Right lung (tissue), 5 donors: ENCODE measurements around the gene TFCP2L1. TPM values are rescaled to one million over a fixed set of nuclear protein-coding genes. Genes with fewer than 3 reads are reported as not detected.
"Not testable (repeated sequence)": the region's sequence is repeated elsewhere in the genome, so short reads cannot be mapped to it uniquely, and the experiment has no call there.

Experiments
- DNase-seq, 2 donors: peaks; one replicate each; pipeline ENCODE4 v3.0.0-alpha.2; 2013
- polyA plus RNA-seq, 5 donors: library from polyadenylated mRNA; unstranded; fragments of 120-200 nt; gene quantifications; one replicate each; pipeline versions ENCODE4 v1.2.1 to v1.2.3, GENCODE V29; 2013; ENCODE audit warnings: inconsistent platforms in 1 of 5, low replicate concordance in 1 of 5; ENCODE audit not compliant: insufficient read length in 5 of 5, insufficient read depth in 1 of 5

The TFCP2L1 gene
- polyA plus RNA-seq, 5 donors = 1.9 to 5.5 (median 4.4) TPM

DNA sequence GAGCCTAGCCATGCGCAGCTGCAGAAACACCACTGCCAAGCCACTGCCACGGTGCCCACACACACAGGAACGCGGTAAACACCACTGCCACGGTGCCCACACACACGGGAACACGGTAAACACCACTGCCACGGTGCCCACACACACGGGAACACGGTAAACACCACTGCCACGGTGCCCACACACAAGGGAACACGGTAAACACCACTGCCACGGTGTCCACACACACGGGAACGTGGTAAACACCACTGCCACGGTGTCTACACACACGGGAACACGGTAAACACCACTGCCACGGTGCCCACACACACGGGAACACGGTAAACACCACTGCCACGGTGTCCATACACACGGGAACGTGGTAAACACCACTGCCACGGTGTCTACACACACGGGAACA is 59.3 kb downstream of the TFCP2L1 start:
- not testable (repeated sequence) for DNase-seq

DNA sequence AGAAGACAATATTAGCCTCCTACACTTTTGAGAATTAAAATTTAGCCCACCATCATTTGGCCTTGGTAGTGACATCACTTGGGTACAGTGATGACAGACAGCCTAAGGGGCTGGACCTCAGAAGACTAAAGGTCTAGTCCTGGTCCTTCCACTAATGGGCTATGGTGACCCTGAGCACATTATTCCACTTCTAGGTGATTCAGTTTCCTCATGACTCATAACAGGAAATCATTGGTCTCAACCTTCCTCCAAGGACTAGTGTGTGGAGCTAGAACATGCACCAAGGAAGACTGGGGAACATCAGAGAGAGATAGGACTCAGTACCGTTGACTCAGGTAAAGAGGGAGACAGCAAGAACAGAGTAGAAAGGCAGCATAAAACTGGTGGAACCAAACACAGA is 64.0 kb downstream of the TFCP2L1 start:
- no peak for DNase-seq

DNA sequence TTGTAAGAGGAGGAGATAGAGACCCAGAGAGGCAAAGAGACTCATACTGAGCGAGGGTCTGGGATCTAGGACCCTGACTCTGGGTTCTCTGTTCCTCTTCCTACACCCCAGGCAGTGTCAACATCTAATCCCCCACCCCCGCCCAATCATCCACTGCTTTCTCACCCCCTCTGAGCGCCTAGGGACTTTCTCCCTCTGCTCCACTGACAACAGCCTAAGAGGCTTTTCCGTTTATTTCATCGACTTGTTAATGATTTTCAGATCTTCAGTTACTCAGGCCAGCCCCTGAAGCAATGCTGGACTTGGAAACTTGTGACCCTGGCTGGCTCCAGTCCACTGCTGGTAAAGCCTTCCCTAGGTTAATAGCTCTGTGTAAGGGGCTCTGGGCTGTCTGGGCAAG is 65.1 kb downstream of the TFCP2L1 start:
- no peak for DNase-seq

DNA sequence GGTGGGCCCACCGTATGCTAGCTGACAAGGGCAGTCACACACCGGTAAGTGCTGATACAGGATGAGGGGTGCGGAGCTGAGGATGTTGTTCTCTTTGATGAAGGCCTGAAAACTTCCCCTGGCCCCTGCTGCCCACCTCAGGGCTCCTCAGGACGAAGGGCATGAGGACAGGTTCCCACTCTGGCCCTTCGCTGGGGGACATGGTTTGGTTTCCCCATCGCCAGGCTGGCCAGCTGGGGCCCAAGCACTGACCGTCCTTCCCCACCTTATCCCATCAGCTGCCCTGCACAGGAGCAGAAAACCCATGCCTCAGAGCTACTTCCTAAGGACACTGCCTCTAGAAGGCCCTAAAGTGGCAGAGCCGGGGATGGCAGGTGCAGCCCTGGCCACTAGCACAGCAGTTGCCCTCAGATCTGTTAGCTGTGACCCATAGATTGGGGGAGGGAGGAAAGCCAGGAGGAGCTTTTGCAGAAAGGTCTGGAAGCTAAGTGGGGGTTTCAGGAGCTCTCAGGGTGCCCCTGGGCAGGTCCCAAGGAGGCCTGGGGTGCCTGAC is 66.5 kb downstream of the TFCP2L1 start:
- no peak for DNase-seq

DNA sequence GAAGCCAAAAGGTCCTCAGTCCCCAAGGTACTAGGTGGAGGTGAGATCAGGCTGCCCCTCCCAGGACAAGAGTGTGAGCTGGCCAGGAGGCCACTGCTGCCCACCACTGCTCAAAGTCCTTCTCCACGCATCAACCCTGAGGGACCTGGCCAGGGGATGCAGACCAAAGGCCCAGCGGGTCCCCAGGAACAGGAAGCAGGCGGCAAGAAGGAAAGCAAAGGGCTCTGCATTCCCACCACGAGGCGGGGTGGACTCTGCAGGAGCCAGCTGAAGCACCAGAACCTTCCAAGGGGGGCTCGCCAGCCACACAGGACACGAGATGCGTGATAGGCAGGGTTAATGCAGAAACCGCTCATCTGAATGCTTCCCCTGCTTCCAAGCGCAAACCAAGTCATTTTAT is 67.4 kb downstream of the TFCP2L1 start:
- no peak for DNase-seq

DNA sequence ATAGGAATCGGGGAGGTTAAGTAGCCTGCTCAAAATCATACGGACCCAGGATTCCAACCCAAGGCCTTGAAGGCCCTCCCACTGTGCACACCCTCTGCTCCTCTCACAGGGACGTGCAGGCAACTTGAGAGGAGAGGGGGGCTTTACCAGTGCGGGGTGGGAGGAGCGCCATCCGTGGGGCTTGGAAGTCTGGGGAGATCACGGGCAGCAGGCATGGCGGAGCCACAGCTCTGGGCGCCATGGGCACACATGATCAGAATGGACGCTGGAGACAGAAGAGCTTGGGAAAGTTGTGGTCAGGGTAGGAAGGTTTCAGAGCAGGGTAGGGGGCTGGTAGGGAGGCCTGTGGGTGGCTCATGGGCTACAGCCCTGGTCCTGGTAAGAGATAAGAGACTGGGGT is 70.7 kb downstream of the TFCP2L1 start:
- no peak for DNase-seq

DNA sequence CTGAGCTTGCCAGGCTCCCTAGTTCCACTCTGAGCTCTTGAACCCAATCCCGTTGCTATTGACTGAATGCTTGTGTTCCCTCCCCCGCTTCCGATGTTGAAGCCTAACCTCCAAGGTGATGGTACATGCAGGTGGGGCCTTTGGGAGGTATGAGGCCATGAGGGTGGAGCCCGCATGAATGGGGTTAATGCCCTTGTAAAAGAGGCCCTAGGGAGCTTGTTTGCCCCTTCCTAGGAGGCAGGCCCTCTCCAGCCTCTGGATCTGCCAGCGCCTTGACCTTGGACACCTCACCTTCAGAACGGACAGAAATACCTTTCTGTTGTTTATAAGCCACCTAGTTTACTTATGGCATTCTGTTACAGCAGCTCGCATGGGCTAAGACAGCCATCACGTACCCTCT is 71.6 kb downstream of the TFCP2L1 start:
- no peak for DNase-seq

DNA sequence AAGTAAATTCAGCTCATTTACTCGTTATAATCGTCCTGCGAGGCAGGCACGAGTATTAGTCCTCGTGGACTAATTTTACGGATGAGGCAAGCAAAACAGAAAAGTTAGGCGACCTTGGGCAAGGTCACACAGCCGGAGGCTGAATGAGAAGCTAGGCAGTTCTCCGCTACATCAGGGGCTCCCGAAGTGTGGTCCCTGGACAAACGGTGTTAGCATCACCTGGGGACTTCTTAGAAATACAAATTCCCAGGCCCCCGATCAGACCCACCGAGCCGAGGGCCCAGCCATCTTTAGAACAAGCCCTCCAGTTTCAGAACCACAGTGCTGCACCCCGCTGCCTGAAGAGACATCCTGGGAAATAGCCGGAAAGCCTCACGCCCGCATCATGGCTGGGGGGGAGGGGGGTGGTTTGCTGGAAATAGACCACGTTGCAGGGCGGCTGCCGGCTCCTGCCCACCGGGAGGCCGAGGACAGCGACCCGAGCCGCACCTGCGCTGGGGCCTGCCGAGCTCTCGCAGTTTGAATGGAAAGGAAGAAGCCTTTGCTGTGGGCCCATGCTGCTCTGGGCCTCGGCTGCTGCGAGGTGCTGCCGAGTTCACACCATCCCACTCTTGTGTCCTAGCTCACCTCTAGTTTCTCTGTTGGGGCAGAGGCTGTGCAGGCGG is 72.2 kb downstream of the TFCP2L1 start:
- DNase-seq = no peak

DNA sequence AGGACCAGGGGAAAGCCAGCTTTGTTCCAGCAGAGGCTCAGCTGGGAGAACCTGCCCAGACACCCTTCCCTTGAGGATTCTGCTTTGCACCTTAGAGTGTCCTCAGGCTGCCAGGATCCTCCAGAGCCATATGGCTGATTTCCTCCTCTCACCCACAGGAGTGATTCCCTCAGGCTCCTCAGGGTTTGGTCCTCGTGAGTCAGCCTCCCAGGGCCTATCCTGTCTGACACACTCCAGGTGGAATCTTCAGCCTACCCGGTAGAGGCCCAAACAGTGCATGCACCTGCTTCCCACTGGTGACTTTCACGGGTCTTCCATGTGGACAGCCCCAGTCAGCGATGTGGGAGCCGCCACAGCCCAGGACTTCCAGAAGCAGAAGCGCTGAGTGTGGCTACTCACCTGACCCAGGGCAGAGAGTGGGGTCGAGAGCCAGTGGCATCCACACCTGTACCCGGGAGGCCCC is 73.3 kb downstream of the TFCP2L1 start:
- no peak for DNase-seq

DNA sequence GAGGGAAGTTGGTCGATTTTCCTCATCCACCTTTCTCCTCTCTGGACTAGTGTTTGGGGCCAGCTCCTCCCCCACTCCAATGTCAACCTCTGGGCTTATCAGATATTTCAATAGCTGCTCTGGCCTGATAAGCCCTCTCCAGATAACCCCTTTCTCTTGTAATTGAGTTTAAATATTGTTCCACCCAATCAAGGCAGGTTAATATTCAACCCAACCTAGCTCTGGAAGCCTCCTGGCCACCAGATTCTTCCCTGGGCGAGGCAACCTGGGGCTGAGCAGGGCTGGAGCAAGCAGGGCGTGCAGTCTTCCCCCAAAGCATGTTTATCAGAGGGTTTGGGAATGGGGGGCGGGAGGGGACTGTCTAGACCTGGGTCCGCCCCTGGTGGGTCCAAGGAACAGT is 73.8 kb downstream of the TFCP2L1 start:
- peak; percentile 23 to 26 for DNase-seq

DNA sequence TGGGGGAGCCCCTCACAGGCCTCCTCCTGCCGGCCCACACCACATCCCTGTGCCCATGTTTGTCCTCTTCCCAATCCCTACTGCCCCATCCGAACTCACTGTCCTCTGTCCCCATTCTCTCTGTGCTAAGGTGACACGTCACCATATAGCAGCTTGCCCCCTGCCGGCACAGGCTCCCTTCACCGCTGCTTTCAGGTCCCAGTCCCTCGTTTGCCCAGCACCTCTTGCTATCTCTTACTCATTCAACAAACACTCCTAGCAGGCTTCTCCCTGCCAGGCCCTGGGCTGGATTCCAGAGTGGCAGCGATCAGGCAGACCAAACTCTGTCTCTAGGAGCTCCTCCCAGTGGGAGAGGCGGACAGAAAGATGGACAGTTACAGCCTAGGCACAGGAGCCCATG is 74.3 kb downstream of the TFCP2L1 start:
- DNase-seq = no peak

DNA sequence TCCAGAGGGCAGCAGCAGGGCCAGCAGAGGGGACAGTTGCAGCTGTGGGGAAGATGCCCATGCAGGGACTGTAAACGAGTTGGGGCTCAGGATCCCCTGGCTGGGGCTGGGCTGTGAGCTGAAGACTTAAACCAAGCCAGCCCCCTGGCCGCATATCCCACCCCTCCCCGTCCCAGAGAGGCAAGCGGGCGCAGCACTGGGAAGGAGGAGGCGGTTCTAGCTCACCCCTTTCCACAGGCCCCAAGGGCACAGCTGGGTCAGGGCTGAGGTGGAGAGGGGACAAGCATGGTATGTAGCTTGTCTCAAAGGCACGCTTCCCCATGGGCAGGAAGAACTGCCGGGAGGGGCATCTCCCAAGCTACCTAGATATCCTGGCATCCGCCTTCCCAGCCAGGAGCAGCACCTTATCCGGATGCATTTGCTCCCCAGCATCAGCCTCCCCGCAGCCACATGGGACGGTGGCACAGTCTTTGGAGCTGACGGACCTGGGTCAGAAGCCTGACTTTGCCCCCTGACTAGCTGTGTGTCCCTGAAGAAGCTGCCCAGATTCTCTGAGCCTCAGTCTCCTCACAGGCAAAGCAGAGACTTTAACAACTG is 75.9 kb downstream of the TFCP2L1 start:
- no peak for DNase-seq

DNA sequence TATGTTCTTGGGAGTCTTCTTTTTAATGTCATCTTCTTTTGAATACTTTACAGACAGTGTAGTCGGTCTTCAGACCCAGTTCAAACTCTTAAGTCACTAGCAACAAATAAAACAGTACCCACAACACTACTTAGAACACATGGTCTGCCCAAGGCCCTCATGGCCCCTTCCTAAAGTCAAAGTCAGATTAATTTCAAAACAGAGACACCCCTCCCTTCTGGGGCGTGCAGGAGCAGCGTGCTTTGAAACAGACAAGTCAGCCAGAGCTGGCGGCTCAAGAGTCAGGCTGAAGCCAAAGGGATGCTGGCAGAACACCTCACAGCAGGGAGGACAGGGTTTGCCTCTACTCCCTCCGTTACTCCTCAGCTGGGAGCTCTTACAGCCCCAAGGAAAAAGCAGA is 77.5 kb downstream of the TFCP2L1 start:
- no peak for DNase-seq

DNA sequence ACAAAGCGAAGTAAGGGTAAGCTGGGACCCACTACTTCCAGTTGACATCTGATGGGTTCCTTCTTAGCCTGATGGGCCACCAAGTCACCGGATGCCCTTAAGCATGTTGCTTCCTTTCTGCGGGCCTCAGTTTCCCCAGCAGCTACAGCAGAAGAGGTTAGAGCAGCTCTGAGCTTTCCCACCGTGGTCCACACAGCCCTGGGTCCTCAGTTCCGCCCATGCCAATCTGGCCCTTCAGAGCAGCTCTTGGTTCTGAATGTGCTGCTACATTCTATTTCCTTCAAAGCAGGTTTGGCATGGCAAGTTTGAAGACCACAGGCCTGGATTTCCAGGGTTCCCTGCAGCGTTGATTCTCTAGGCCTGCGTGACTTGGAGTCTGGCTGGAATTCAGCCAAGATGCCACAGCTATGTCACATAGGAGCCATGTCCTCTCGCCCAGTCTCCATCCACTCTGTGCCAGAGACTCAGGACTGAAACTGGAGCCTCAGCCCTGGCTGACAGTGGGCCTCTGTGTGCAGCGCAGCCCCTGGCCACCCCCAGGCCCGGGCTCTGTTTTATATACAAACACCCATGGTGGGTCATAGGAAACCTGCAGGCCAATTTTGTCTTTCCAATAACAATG is 79.6 kb downstream of the TFCP2L1 start:
- DNase-seq = peak in 1 of 2 donors; percentile 9

DNA sequence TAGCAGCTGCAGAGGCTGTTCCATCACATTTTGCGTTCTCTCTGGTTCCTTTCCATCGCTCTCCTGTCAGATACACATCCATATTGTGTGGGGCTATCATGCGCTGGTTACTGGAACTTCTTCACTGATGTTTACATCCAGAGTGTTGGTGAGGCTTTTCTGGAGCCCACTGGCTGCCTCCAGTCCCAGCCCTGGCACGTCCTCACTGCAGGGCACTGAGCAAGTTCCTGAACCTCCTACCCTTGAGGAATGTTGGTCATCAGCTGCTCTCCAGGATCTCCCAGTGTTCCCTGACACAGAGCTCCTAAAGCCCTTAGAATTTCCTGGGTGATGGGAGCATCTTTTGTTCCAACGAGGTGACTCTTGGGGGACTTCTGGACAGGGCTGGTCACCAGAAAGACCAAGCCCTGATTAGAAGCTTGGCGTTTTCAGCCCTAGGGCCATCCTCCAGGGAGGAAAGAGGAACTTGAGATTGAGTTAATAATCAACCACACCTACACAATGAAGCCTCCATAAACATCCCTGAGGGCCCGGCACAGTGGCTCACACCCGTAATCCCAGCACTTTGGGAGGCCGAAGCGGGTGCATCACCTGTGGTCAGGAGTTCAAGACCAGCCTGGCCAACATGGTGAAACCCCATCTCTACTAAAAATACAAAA is 81.3 kb downstream of the TFCP2L1 start:
- no peak for DNase-seq

DNA sequence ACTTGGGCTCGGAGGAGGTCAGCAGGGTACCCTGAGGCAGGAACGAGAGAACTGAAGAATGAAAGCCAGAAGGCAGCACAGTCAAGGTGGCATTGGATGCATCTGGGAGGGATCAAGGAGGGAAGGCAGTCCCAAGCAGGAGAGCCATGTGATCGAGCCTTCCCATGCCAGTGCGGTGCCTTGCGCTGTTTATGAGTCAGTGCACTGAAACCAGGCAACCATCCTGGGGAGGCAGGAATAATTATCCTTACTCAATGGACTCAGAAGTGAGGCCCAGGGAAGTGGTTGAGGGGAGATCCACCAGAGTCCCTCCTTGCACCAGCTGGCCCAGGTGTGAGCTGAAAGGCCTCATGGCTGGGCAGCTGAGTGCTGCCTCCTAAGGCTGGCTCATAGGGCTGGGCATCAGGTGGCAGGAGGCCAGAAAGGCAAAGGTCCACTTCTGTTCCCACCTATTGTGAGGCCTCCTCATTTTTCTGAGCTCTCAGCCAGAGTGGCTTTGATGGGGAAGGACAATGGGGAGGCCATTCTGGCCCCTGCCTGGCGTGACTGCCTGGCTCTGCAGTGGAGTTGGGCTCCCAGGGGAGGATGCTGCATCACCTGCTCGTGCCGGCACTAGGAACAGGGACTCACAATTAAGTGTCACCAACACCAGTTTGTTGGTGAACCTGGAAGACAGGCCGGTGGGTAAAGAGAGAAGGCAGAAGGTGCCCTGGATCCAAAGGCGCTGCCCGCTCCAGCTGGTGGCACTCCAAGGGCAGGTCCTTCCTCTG is 82.3 kb downstream of the TFCP2L1 start:
- DNase-seq = no peak

DNA sequence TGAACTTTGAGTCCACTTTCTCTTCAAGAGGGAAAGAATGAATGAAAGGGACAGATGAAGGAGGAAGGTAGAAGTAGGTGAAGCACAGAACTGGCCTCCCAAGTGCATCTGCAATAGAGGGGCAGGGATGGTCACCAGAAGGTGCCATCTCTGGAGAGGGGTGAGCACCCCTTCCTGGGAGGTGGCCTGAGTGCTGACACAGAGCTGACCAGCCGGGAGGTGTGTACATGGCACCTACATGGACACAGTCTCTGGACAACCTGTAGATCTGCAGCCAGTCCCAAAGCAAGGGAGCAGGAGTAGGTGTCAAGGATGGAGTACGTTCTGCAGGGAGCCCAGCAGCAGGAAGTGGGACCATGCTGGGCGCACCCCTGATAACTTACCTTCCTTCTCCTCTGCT is 83.2 kb downstream of the TFCP2L1 start:
- no peak for DNase-seq

DNA sequence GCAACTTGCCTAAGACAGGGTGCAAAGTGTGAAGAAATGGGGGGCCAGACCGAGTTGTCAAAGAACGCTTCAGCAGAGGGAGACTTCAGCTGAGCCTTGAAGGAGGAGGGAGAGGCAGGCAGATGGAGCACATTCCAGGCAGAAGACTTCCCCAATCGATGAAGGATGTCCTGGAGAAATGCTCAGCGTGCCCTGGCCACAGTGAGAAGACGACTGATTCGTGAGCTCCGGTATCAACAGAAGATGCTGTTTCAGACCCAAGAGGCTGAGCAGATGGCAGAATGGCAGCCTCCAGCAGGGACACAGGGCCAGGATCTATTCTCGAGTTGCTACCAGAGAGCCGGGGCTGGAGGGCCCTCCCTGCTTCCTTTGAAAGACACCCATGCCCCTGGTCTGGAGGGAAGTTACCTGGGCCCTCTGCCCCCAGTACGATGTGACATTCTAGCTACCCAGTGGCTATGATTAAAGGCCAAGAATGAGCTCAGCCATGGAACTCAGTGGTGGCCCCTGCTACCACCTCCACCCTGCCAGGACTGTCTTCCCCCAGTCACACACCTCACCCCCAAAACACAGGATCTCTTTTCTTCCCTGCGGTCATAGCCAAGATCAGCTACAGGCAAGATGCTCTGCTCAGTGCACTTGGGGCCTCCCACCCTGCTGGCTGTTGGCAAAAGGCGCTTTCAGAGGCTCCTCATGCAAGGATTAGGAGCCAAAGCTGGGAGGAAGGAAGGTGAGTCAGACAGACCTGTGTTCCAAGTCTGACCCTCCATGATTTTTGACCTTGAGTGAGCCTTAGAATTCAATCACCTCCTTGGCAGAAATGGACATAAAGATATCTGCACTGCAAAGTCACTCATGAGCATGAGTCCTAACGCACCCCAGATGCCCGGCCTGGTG is 84.3 kb downstream of the TFCP2L1 start:
- no peak for DNase-seq

DNA sequence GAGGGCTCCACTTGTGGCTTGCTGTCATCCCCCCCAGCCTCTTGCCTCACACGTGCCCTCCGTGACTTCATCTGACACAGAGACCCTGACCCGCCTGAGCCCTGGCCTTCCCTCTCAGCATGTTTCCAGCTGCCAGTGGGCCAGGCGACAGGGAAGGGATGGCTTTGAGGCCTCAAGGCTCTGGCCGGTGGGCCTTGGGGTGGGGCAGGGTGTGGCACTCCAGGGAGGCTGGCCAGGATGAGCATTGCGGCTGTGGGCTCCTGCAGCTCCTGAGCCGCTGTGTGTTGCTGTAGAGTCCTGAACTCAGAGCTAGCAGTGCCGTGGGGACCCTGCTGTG is 85.0 kb downstream of the TFCP2L1 start:
- no peak for DNase-seq

DNA sequence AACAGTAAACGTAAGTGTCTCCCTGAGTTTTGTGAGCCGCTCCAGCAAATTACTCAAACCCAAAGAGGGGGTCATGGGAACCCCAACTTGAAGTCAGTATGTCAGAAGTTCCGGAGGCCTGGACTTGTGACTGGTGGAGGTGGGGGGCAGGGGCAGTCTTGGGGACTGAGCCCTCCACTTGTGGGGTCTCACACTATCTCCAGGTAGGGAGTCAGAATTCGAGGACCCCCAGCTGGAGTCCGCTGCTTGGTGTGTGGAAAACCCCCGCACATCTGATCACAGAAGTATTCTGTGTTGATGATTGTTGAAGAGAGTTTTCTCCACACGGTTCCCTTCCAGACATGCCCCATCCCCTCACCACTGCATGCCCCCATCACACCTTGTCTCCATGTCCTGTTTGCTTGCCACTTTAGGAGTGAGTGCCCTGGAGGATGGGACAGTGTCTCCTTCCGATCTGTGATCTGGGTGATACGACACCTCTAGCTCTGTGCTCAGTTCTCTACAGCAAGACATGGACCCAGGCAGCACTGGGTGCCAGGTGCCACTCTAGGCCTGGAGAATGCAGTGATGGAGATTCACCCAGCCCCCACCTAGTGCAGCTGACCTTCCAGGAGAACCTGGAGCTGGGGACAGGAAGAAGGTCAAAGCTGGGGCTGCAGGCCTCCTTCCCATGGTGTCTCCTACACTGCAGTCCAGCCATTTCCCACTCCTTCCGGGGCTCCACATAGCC is 85.6 kb downstream of the TFCP2L1 start:
- no peak for DNase-seq
